HG03025 (cell line): ENCODE measurements around the gene IL20RA.

Source experiments
- ATAC-seq: cut with Tn5 transposase; IDR thresholded peaks from one replicate; pipeline ENCODE4 v1.9.1; 2021; ENCODE audit warnings: mild to moderate bottlenecking, moderate library complexity; ENCODE audit not compliant: unreplicated experiment, low FRiP score

The IL20RA gene

GRCh38 chr6:137046871-137047412 is 2.2 kb upstream of the IL20RA start:
- no peak for ATAC-seq

- no peak for ATAC-seq
Observed at GRCh38 chr6:137045222-137045789, 541 bp upstream of the IL20RA start.

GRCh38 chr6:137043710-137044365 is 927 bp downstream of the IL20RA start:
- ATAC-seq = no peak

GRCh38 chr6:137040393-137040792 is 4.4 kb downstream of the IL20RA start:
- no peak for ATAC-seq

GRCh38 chr6:137039010-137039409 is 5.8 kb downstream of the IL20RA start:
- no peak for ATAC-seq

GRCh38 chr6:137036566-137037300 is 8.0 kb downstream of the IL20RA start:
- no peak for ATAC-seq

GRCh38 chr6:137033828-137034227 is 10.9 kb downstream of the IL20RA start:
- peak; percentile 69 for ATAC-seq

GRCh38 chr6:137031122-137031521 is 13.6 kb downstream of the IL20RA start:
- no peak for ATAC-seq

- no peak for ATAC-seq
Observed at GRCh38 chr6:137028912-137029311, 15.9 kb downstream of the IL20RA start.

GRCh38 chr6:137025786-137026730 is 18.7 kb downstream of the IL20RA start:
- no peak for ATAC-seq

GRCh38 chr6:137024237-137024990 is 20.4 kb downstream of the IL20RA start:
- no peak for ATAC-seq

- no peak for ATAC-seq
Observed at GRCh38 chr6:137020776-137021175, 24.0 kb downstream of the IL20RA start.

GRCh38 chr6:137019476-137020272 is 25.1 kb downstream of the IL20RA start:
- ATAC-seq = no peak

- no peak for ATAC-seq
Observed at GRCh38 chr6:137017081-137017480, 27.7 kb downstream of the IL20RA start.

- no peak for ATAC-seq
Observed at GRCh38 chr6:137016356-137016755, 28.4 kb downstream of the IL20RA start.

GRCh38 chr6:137015943-137016342 is 28.8 kb downstream of the IL20RA start:
- ATAC-seq = no peak

GRCh38 chr6:137013738-137014602 is 30.8 kb downstream of the IL20RA start:
- ATAC-seq = no peak

- no peak for ATAC-seq
Observed at GRCh38 chr6:137013031-137013430, 31.7 kb downstream of the IL20RA start.
